Pons (tissue), 1 donor: ENCODE measurements around the gene DBNDD1.

Experiments used
- DNase-seq: peaks from one replicate; pipeline ENCODE4 v3.0.0-alpha.2; 2016; ENCODE audit warnings: low spot score

The DBNDD1 gene

DNA sequence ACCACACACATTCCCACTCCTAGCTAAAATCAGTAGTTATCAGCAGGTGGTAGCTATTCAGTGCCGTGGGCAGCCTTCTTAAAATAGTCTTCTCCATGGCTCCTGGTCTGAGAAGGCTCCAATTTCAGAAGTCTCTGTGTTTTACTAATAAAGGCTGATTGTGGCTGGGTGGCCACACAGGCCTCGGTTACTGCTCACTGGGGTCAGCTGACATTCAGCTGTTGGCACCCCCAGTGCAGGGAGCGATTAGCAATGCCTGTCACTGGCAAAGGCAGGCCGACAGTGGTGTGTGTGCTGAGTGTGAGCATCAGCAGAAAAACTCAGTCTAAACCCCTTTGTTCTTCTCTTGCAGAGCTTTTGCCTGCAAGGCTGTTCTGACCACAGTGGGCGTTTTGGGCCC, 16.6 kb upstream of the DBNDD1 start:
- no peak for DNase-seq

DNA sequence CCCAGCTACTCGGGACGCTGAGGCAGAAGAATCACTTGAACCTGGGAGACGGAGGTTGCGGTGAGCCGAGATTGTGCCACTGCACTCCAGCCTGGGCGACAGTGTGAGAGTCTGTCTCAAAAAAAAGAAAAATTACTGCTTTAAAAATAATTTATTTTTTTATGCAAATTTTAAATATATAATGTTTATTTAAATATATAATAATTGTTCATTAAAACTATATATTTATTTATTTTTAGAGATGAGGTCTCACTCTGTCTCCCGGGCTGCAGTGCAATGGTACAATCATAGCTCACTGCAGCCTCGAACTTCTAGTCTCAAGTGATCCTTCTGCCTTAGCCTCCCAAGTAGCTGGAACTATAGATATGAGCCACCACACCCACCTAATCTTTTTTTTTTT, 15.2 kb upstream of the DBNDD1 start:
- no peak for DNase-seq

DNA sequence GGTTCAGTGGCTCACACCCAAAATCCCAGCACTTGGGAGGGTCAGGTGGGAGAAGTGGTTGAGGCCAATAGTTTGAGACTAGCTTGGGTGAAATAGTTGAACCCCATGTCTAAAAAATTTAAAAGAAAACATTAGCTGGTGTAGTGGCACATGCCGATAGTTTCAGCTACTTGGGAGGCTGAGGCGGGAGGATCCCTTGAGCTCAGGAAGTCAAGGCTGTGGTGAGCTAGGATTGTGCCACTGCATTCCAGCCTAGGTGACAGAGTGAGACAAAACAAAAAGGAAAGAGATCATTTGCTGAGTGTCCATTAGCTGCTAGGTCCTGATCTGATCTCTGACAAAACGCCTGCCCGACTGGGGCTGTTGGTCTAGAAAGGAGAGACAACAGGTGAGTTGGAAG, 14.1 kb upstream of the DBNDD1 start:
- DNase-seq: no peak

DNA sequence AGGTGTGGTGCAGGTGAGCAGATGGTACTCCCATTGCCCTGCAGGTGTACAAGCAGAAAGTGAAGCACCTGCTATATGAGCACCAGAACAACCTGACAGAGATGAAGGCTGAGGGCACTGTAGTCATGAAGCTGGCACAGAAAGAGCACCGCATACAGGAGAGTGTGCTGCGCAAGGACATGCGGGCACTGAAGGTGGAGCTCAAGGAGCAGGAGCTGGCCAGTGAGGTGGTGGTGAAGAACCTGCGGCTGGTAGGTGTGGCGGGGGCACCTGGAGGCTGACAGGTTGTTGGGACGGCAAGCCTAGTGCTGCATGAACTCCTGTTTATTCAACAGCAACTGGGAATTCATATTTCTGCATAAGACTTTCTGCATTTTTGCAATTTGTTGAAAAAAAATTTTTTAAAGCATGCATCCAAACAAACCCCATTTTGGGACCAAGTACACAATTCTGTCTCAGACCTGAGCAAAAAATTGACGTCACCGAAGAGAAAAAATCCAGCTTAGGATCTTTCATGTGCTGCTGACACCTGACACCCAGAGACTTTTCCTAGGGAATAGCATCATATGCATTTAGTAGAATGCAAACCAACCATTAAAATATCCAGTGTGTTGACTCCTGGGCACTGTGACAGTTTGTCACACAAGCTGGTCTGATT, 13.5 kb upstream of the DBNDD1 start:
- DNase-seq: no peak

DNA sequence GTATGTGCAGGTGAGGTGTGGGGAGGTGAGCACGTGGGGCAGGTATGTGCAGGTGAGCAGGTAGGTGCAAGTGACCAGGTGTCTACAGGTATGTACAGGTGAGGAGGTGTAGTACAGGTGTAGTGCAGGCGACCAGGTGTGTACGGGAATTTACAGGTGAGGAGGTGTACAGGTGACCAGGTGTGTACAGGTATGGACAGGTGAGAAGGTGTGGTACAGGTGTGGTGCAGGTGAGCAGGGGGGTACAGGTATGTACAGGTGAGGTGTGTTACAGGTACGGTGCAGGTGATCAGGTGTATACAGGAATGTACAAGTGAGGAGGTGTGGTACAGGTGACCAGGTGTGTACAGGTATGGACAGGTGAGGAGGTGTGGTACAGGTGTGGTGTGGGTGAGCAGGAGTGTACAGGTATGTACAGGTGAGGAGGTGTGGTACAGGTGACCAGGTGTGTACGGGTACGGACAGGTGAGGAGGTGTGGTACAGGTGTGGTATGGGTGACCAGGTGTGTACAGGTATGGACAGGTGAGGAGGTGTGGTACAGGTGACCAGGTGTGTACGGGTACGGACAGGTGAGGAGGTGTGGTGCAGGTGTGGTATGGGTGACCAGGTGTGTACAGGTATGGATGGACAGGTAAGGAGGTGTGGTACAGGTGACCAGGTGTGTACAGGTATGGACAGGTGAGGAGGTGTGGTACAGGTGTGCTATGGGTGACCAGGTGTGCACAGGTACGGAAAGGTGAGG, 12.8 kb upstream of the DBNDD1 start:
- no peak for DNase-seq

DNA sequence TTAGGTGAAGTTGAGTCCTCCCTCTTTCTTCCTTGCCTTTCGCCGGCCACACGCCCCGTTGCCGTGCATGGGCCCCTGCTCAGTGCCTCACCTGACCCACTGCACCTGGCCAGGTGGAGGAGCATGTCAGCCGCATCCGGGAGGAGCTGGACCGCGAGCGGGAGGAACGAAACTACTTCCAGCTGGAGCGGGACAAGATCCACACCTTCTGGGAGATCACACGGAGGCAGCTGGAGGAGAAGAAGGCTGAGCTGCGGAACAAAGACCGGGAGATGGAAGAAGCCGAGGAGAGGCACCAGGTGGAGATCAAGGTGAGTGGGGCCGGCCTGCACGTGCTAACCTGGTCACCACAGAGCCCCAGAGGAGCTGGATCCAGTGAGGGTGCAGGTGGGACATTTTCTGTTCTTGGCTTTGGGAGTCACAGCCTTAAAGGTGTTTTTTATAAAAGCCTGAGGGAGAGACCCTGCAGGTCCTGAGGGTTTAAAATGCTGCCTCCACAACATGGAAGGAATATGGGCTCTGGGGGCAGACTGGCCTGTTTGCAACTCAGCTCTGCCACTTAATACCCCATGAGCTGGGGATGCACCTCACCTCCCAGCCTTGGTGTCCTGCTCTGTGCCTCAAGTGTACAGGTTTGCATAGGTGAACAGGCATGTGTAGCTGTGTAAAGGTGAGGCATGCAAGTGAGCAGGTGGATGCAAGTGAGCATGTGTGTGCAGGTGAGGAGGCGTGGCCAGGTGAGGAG, 12.1 kb upstream of the DBNDD1 start:
- DNase-seq: no peak

DNA sequence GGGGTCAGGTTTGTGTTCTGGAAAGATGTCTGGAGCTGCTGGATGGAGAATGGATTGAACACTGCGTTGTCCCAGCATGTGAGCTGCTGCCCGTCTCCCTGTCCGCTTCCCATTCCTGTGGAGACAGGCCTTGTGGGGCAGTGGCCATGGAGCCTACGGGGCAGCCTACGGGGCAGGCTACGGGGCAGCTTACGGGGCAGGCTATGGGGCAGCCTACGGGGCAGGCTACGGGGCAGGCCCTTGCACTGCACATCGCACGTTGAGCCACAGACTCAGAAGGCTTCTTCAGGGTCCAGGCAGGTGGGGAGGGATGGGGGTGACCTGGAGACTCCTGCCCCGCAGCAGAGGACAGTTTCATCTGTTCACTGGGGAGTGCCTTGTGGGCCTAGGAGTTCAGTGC, 9.7 kb upstream of the DBNDD1 start:
- no peak for DNase-seq

DNA sequence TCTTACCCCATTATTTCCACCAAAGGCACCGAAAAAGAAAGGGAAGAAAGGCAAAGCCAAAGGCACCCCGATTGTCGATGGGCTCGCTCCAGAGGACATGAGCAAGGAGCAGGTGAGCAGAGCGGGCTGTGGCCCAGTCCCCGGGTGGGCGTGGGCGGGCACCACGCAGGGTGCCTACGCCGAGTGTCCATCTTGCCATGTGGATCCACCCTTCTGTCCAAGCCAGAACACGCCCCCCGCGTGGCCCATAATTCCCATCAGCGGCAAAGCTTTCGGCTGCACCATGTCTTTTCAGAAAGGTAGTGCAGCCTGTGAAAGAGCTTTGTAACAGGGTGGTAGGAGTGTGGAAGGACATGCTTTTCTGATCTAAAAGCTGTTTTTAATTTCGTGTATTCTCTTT, 8.4 kb upstream of the DBNDD1 start:
- DNase-seq: no peak

DNA sequence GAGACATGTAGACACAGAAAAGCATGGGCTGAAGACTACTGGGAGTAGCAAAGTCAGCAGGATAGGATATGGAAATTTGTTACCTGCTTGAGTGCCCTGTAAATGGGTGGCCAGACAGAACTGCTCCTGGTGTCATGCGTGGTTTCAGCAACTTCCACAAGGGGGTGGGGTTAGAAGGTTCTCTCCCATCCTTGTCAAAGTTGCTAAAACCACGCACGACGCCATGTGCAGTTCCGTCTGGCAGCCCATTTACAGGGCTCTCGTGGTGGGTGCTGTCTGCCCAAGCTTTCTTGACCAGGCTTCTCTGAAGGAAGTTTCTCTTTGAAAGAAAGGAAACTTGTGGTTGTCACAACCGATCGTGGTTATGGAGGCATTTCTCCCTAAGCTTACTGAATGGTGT, 6.9 kb upstream of the DBNDD1 start:
- no peak for DNase-seq

DNA sequence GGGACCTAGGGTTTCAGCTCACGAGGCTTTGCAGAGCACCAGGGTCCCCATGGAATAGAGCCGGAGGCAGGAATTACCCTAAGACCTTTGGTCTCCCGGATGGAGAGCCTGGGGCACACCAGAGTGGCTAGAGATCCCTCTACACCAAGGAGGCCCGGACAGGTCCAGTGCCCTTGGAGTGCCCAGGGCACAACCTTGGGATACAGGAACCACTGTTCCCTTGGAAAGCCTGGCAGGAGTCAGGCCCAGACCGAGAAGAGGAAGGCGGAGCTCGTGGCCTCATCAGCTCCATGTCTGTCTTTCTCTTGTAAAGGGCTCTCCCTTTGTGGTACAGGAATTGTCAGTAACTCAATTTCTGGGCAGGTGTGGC, 3.8 kb upstream of the DBNDD1 start:
- DNase-seq: no peak

DNA sequence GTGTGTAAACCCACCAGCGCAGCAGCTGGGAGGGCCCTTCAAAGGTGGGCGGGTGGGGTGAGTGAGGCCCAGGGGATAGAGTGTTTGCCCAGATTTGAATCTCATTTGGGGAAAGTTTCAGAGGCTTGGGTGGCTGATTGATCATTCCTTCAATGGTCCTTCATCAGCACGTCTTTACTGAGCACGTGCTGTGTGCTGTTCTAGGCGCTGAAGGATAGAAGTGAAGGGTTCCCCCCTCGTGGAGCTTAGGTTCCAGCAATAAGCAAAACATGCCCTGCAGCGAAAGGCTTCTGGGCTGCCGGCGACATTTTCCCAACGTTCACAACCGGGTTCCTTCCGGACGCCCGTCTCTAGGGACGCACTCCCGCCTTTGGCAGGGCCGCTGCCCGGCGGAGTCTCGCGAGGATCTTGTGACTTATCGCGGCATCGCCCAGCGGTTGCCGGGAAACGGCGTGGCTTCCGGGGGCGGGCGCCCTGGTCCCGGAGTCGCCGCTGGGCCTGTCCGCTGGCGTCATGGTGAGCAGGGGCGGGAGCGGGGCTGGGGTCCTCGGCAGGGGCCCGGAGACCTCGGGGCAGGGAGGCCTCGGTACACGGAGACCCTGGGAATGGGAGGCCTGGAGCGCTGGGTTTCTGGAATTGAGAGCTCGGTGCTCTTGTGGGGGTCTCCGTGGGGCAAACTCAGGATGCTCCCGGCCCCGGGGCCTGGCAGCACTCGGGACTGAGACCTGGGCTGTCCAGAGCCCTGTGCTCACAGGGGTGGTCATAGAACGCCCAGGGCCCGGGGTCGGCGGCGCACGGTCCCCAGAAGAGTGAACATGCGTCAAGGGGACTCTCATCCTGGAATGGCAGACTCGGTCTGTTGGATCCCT, 3.2 kb upstream of the DBNDD1 start:
- DNase-seq: peak; percentile 83

DNA sequence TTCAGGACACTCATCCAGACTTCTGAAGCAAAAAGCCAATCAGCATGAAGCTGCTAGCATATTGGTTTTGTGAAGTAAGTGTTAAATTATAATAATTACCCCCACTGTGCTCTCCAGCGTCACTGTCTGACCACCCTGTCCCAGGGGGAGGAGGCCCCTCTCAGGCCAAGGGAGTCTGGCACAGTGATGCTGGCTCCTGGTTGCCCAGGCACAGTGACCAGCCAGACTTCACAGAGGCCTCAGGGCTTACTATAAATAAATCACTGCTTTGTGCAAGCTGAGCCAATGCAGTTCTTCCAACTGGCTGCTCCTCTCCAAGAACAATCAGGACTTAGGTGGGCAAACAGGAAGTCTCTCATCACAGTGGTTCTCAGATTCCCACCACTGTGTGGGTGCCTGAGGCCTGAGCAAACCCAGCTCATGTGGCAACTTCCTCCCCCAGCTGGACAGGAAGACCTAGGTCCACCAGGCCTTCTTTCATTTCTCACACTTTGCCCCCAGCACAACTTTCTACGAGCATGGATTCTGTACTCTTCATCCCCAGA, 1.7 kb upstream of the DBNDD1 start:
- DNase-seq: peak; percentile 69

DNA sequence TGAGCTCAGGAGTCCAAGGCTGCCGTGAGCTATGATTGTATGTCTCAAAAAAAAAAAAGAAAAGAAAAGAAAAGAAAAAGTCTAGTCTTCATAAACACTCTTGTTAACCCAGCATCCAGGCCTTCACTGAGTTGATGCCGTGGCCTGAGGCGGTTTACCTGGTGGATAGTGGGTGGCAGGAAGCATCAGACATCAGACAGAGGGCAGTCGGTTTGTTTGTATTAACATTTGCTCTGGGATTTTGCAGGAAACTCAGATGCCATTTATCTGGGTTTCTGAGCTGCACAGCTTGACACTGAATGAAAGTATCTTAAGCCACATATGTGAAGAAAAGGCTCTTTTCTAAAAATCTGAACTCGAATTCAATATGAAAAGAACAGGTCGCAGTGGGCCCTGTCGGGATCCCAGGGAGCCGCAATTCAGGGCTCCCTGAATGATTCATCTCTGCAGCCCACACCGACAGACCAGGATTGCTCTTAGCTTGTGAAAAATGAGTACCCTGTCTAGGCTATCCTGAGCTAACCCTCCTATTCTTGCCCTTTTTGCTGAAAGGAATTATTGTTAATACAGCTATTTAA, 1.1 kb upstream of the DBNDD1 start:
- no peak for DNase-seq

DNA sequence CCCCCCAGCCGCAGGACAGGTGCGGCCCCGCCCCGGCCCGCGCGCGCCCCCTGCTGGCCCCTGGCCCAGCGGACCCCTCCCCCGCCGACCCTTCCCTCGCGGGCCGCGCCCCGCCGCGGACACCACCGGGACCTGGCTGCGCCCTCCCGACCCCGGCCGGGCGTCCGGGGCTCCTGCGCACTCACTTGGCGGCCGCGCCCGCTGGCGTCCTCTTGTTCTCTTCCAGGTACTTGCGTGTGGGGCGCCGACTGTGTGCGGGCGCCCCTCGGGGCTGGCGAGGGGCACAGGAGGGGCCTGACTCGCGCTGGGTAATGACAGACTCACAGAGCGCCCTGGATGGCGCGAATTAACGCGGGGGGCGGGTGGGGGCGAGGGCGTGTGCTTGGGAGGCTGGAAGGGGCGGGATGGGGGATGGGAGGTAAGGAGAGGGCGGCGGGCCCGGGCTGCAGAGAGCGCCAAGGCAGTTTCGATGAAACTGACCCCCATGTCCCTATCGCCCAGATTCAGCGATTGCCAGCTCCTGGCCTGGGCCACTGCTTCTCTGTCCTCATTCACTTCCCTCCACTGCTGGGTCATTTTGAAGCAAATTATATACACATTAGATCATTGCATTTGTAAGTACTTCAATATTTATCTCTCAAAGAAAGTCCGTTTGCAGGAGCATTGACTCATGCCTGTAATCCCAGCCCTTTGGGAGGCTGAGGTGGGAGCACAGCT, 445 bp upstream of the DBNDD1 start:
- DNase-seq: no peak

DNA sequence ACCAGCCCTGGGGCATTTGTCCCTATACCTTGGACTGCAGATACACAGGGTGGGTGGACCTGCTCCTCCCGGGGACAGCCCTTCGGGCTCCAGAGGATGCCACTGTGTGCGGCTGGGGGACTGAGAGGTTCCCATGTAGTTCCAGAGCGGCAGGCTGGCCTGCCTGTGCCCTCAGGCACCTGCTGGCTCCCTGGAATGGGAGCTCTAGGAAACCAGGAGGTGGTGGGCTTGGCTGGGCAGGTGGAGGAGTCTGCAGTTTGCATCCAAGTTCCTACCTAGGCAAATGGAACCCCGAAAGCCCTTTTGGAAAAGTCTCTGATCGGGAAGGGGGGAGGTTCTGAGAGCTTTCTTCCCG, 982 bp downstream of the DBNDD1 start:
- DNase-seq: no peak

DNA sequence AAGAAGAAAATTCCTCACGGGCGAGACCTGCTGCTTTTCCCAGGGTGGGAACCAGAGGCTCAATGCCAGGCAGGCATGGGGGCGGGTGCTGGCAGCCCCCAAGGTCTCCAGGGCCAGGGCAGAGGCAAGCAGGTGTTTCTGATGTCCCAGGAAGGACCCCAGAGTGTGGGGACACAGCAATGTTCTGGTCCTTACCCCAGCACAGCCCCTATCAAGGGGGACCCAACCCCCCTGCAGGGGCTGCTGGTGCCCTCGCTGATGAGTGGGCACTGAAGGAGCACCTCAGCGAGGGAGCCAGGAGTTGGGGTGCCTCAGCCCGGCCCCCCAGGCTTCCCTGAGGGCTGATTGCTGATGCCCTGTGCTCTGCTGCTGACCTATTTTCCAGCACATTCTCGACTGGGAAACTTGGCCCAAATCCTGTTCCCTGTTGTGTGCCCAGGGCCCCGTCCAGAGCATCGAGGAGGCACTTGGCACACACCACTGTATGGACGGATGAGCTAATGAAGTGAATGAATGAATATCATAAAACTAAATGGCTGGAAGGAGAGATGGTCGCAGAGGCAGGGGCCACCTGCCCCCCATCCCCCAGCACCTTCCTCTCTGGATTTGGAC, 2.8 kb downstream of the DBNDD1 start:
- DNase-seq: no peak

DNA sequence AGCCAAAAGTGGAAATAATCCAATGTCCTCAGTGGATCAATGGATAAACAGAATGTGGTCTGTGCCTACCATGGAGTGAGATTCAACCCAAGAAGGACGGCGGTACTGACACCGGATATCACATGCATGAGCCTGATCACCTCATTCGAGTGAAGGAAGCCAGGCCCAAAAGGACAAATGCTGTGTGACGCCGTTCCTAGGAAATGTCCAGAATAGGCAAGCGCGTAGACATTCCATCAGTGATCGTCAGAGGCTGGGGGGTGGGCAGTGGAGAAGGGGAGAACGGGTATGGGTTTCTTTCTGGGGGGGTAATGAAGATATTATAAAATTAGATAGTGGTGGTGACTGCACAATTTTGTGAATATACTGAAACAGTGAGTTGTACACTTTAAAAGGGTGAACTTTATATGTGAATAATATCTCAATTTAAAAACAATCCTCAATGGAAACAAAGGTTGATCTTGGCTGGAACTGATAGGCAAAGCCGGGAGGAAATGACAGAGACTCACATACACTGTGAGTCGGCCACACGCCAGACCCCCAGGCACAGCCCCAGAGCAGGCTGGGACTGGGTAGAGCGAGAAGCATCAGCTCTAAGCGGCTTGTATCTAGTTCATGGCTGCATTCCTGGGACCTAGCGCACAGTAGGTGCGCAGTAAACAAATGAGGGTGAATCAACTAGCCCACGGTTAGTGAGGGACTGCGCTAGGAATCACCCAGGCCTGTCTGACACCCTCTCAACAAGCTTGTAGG, 3.5 kb downstream of the DBNDD1 start:
- DNase-seq: no peak

DNA sequence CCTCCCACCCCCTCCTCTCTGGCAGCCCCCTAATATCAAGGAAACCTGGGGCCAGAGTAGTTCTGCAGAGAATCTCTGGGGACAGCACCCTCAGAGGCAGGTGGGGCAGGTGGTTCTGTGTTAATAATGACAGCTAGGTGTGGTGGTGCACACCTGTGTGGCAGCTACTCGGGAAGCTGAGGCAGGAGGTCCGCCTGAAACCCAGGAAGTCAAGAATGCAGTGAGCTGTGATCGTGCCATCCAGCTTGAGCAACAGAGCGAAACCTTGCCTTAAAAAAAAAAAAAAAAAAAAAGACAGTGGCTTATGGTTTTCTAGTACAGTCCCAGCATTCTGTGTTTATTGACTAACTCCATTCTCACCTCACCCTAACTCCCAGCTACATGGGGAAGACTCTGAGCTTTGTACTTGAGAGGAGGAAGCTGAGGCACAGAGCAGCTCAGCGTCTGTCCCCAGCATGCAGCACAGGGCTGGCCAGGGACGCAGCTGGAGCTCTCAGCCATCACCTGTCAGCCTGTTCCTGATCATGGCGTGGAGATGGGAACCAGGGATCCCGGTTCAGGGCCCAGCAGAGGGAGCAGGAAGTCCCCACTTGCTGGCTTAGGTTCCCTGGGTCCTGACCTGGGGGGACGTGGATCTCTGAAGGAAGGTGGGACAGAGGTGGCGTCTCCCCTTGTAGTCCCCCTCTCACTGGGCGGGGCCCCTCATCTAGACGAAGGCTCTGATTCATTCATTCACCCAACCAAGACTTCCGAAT, 6.1 kb downstream of the DBNDD1 start:
- no peak for DNase-seq

DNA sequence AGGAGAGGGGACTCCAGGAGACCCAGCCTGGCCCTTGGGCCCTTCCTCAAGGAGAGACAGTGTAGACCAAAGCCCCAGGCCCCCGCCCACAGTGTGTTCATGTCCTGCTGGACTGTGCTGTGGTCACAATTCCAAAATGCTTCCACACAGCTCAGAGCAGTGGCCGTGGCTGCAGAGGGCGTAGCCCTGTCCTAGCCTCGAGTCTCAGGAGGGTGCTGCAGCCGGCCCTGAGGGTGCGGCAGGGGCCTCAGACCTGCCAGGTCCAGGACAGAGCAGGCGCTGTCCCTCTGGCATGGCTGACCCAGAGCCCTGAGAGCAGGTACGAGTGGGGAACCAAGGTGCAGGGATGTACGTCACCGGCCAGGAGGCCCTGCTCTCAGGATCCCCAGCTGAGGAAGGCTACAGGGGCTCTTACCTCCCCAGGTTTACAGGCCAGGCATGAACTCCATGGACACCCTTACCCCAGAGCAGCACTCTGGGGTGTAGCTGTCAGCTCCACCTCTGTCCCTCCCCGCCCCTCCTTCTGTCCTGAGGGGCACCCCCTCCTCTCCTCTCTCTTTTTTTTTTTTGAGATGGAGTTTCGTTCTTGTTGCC, 7.3 kb downstream of the DBNDD1 start:
- no peak for DNase-seq
